Parietal lobe (tissue), 1 donor: ENCODE data around the gene PTRH2. TPM values are rescaled to one million over a fixed set of nuclear protein-coding genes. Genes with fewer than 3 reads are reported as not detected.

Experiments
- total RNA-seq: library from RNA; depleted of rRNA; stranded (reverse); fragments of >200 nt; gene quantifications from one replicate; pipeline ENCODE4 v1.2.3, GENCODE V29; 2014

The PTRH2 gene
- 32.2 TPM for total RNA-seq

DNA sequence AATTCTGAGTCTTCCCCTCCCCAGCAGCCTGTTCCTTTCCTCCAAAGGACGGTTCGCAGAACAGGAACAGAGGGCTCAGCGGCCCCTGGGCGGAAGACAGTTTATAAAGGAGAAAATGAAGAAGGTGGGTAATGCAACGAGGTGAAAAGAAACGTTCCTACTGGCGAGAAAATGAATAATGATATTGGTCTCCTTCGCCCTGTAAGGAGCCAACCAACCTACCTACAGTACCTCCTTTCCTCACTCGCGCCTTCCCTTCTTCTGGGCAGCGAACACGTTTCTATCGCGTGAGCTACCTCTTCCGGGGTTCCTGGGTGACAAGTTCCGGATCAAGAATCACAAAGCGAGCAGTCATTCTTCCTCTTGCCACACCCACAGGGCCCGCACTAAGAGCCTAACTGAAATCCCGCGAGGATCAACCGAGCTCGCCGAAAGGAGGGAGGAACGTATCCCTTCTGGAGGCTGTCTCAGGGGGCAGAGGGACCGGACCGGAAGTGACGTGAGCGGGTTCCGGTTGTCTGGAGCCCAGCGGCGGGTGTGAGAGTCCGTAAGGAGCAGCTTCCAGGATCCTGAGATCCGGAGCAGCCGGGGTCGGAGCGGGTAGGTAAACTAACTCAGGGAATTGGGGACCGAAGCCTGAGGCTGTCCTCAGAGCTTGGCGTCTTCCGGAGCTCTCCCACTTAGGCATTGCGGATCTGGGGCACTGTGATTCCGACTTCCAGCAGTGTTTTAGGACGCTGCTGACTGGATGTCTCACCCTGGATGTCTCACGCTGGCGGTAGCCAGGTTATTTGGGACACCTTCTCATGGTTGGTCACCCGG lies at the start of gene PTRH2, which contains the start of gene VMP1:
PTRH2 (minus strand) TSS at position 282 of the 822 bp plus-strand sequence. CDS start 9,452 bp downstream, outside the sequence.
VMP1 (plus strand) TSS at position 506 of the 822 bp plus-strand sequence. CDS start 23,793 bp downstream, outside the sequence.

Other genes starting within 250 kb of the PTRH2 start
- gene DHX40, start 141.8 kb downstream of the PTRH2 start, total RNA-seq, result 86.7 TPM
- gene CLTC, start 87.5 kb downstream of the PTRH2 start, total RNA-seq, result 358 TPM
- 166 TPM for gene VMP1, start 224 bp upstream of the PTRH2 start, total RNA-seq
- gene TUBD1, start 185.5 kb upstream of the PTRH2 start, total RNA-seq, result 11.6 TPM
- gene RPS6KB1, start 185.7 kb upstream of the PTRH2 start, total RNA-seq, result 62.3 TPM